ENCODE data around the gene LTO1. TPM values are rescaled to one million over a fixed set of nuclear protein-coding genes. Genes with fewer than 3 reads are reported as not detected.

LTO1 gene
- total RNA-seq, 2 donors from 2014 or later: 30.5 to 33.2 TPM

GRCh38 chr11:69683764-69684333, 8.7 kb upstream of the LTO1 start:
- no peaks in the 10 kb centered on the region for H3K9me3 Mint-ChIP-seq
- no peak for DNase-seq
- peaks cover 10% of the 10 kb centered on the region for H3K4me1 Mint-ChIP-seq (ENCODE audit: low read depth)
- no peak for ATAC-seq (replicated peaks in 1 of 2)
- H3K4me3 Mint-ChIP-seq: no peak overlapping the region
- H3K27ac Mint-ChIP-seq: no peak overlapping the region
- peaks cover 6% of the 10 kb centered on the region for H3K27me3 Mint-ChIP-seq (ENCODE audit: low read depth)
- H3K36me3 Mint-ChIP-seq (ENCODE audit: insufficient read depth in 2 of 2): no peaks in the 10 kb centered on the region

GRCh38 chr11:69682681-69683326, 7.7 kb upstream of the LTO1 start:
- H3K27ac Mint-ChIP-seq: no peak overlapping the region
- ATAC-seq (replicated peaks in 1 of 2): no peak
- H3K4me1 Mint-ChIP-seq (ENCODE audit: low read depth): no peaks in the 10 kb centered on the region
- no peak for DNase-seq
- H3K27me3 Mint-ChIP-seq (ENCODE audit: low read depth): no peaks in the 10 kb centered on the region
- H3K4me3 Mint-ChIP-seq: no peak overlapping the region
- no peaks in the 10 kb centered on the region for H3K9me3 Mint-ChIP-seq
- no peaks in the 10 kb centered on the region for H3K36me3 Mint-ChIP-seq (ENCODE audit: insufficient read depth in 2 of 2)

- H3K27ac Mint-ChIP-seq: no peak overlapping the region
- no peaks in the 10 kb centered on the region for H3K36me3 Mint-ChIP-seq (ENCODE audit: insufficient read depth in 2 of 2)
- DNase-seq (no peak), ATAC-seq (replicated peaks in 1 of 2) (no peak)
- H3K4me3 Mint-ChIP-seq: no peak overlapping the region
- H3K4me1 Mint-ChIP-seq (ENCODE audit: low read depth): no peaks in the 10 kb centered on the region
- H3K9me3 Mint-ChIP-seq: no peaks in the 10 kb centered on the region
- H3K27me3 Mint-ChIP-seq (ENCODE audit: low read depth): no peaks in the 10 kb centered on the region
These were observed 7.1 kb upstream of the LTO1 start for GRCh38 chr11:69682221-69682620.

GRCh38 chr11:69680688-69681087, 5.5 kb upstream of the LTO1 start:
- DNase-seq (no peak), ATAC-seq (replicated peaks in 1 of 2) (no peak)
- no peaks in the 10 kb centered on the region for H3K36me3 Mint-ChIP-seq (ENCODE audit: insufficient read depth in 2 of 2)
- no peaks in the 10 kb centered on the region for H3K9me3 Mint-ChIP-seq
- H3K27me3 Mint-ChIP-seq (ENCODE audit: low read depth): no peaks in the 10 kb centered on the region
- H3K4me1 Mint-ChIP-seq (ENCODE audit: low read depth): peaks cover 4% of the 10 kb centered on the region
- no peak overlapping the region for H3K4me3 Mint-ChIP-seq
- no peak overlapping the region for H3K27ac Mint-ChIP-seq

- no peak overlapping the region for H3K4me3 Mint-ChIP-seq
- peaks cover 24% of the 10 kb centered on the region for H3K4me1 Mint-ChIP-seq (ENCODE audit: low read depth)
- H3K27me3 Mint-ChIP-seq (ENCODE audit: low read depth): no peaks in the 10 kb centered on the region
- H3K36me3 Mint-ChIP-seq (ENCODE audit: insufficient read depth in 2 of 2): no peaks in the 10 kb centered on the region
- H3K9me3 Mint-ChIP-seq: no peaks in the 10 kb centered on the region
- no peak overlapping the region for H3K27ac Mint-ChIP-seq
- DNase-seq (no peak), ATAC-seq (replicated peaks in 1 of 2) (no peak)
These were observed 2.6 kb upstream of the LTO1 start for GRCh38 chr11:69677749-69678148.

- ATAC-seq (replicated peaks in 1 of 2): peak; percentile 5 to 33
- peak overlapping the region; percentile 94 for H3K27ac Mint-ChIP-seq
- peak; percentile 12 to 22 for DNase-seq
- no peaks in the 10 kb centered on the region for H3K9me3 Mint-ChIP-seq
- H3K36me3 Mint-ChIP-seq (ENCODE audit: insufficient read depth in 2 of 2): peaks cover 0 to 2% of the 10 kb centered on the region in 2 donors
- no peaks in the 10 kb centered on the region for H3K27me3 Mint-ChIP-seq (ENCODE audit: low read depth)
- H3K4me1 Mint-ChIP-seq (ENCODE audit: low read depth): peaks cover 26% of the 10 kb centered on the region
- H3K4me3 Mint-ChIP-seq: peak overlapping the region; percentile 94 to 98
These were observed 777 bp downstream of the LTO1 start for GRCh38 chr11:69674267-69674885.

- no peak for DNase-seq
- Mint-ChIP-seq H3K27ac (no peak overlapping the region), H3K36me3 (ENCODE audit: insufficient read depth in 2 of 2) (peaks cover 0 to 6% of the 10 kb centered on the region in 2 donors), H3K9me3 (no peaks in the 10 kb centered on the region), H3K27me3 (ENCODE audit: low read depth) (no peaks in the 10 kb centered on the region), H3K4me1 (ENCODE audit: low read depth) (peaks cover 26% of the 10 kb centered on the region), H3K4me3 (no peak overlapping the region)
- ATAC-seq (replicated peaks in 1 of 2): no peak
These were observed 3.3 kb downstream of the LTO1 start for GRCh38 chr11:69671734-69672465.

- DNase-seq (peak; percentile 59 to 60), ATAC-seq (replicated peaks in 1 of 2) (no peak)
- Mint-ChIP-seq H3K27me3 (ENCODE audit: low read depth) (no peaks in the 10 kb centered on the region), H3K9me3 (no peaks in the 10 kb centered on the region), H3K36me3 (ENCODE audit: insufficient read depth in 2 of 2) (peaks cover 0 to 6% of the 10 kb centered on the region in 2 donors), H3K27ac (no peak overlapping the region), H3K4me1 (ENCODE audit: low read depth) (peaks cover 19% of the 10 kb centered on the region), H3K4me3 (no peak overlapping the region)
These were observed 4.9 kb downstream of the LTO1 start for GRCh38 chr11:69670158-69670845.

- H3K4me1 Mint-ChIP-seq (ENCODE audit: low read depth): peaks cover 16% of the 10 kb centered on the region
- peaks cover 0 to 6% of the 10 kb centered on the region in 2 donors for H3K36me3 Mint-ChIP-seq (ENCODE audit: insufficient read depth in 2 of 2)
- DNase-seq (no peak), ATAC-seq (replicated peaks in 1 of 2) (peak in 1 of 2 donors; percentile 16)
- no peak overlapping the region for H3K4me3 Mint-ChIP-seq
- no peak overlapping the region for H3K27ac Mint-ChIP-seq
- H3K9me3 Mint-ChIP-seq: no peaks in the 10 kb centered on the region
- no peaks in the 10 kb centered on the region for H3K27me3 Mint-ChIP-seq (ENCODE audit: low read depth)
These were observed 5.7 kb downstream of the LTO1 start for GRCh38 chr11:69669486-69669885.

GRCh38 chr11:69667619-69668604, 7.2 kb downstream of the LTO1 start:
- H3K36me3 Mint-ChIP-seq (ENCODE audit: insufficient read depth in 2 of 2): peaks cover 0 to 8% of the 10 kb centered on the region in 2 donors
- no peaks in the 10 kb centered on the region for H3K9me3 Mint-ChIP-seq
- no peak overlapping the region for H3K4me3 Mint-ChIP-seq
- H3K27me3 Mint-ChIP-seq (ENCODE audit: low read depth): no peaks in the 10 kb centered on the region
- DNase-seq: no peak
- peaks cover 3% of the 10 kb centered on the region for H3K4me1 Mint-ChIP-seq (ENCODE audit: low read depth)
- no peak for ATAC-seq (replicated peaks in 1 of 2)
- H3K27ac Mint-ChIP-seq: no peak overlapping the region

GRCh38 chr11:69666752-69667536, 8.2 kb downstream of the LTO1 start:
- Mint-ChIP-seq H3K4me3 (no peak overlapping the region), H3K27me3 (ENCODE audit: low read depth) (no peaks in the 10 kb centered on the region), H3K27ac (no peak overlapping the region), H3K4me1 (ENCODE audit: low read depth) (no peaks in the 10 kb centered on the region), H3K36me3 (ENCODE audit: insufficient read depth in 2 of 2) (peaks cover 0 to 8% of the 10 kb centered on the region in 2 donors), H3K9me3 (no peaks in the 10 kb centered on the region)
- ATAC-seq (replicated peaks in 1 of 2) (no peak), DNase-seq (no peak)
